A673 (cell line): ENCODE results near the gene MBNL2.

Source experiments
- CTCF ChIP-seq: fragments of 300-800, 200-600 bp; sonication (generic); conservative IDR thresholded peaks from 2 replicates; pipeline ENCODE4 v1.5.1; 2017; ENCODE audit warnings: low read depth, mild to moderate bottlenecking, antibody characterized with exemption, low read length, moderate library complexity, mixed read lengths
- EZH2 ChIP-seq: fragments of 200-600 bp; sonication (generic); IDR thresholded peaks from 2 replicates; pipeline ENCODE4 v1.6.1; 2017; ENCODE audit warnings: borderline replicate concordance, low read depth, mild to moderate bottlenecking, mixed read lengths, antibody characterized with exemption, low read length; ENCODE audit not compliant: poor library complexity, severe bottlenecking

GRCh38 chr13:97256343-97256783 lies 34.2 kb downstream of the MBNL2 start:
- no peak for TF ChIP-seq CTCF
- no peak for TF ChIP-seq EZH2
